ENCODE data around the gene CBLL1. TPM values are rescaled to one million over a fixed set of nuclear protein-coding genes. Genes with fewer than 3 reads are reported as not detected.

Gene CBLL1
- total and polyA plus RNA-seq, 2 donors from 2014 or later: 5.6 to 22.4 TPM

DNA sequence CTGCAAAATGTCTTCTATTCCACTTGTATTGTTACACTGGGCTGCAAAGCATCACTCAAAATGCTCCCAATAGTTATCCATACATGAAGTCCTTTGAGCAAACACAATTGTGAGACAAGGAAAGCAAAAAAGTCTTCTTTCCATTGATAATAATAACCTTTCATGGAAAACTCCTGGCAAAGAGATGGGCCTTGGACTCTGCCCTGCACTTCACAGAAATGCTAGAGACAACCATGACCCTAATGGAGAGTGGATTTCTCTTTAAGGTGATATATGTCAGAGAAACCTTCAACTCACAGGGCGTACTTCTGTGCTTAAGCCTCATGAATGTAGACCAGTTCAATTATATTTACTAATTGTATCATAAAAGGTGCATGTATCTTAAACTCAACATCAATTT, 39.7 kb downstream of the CBLL1 start:
- H3K9me3 ChIP-seq (ENCODE audit: control insufficient read depth in 2 of 3, insufficient read depth in 1 of 3, low read length in 3 of 3): no peaks in the 10 kb centered on the region
- no peaks in the 10 kb centered on the region for H3K27me3 ChIP-seq (ENCODE audit: control insufficient read depth, insufficient read depth, low read length)
- FAIRE-seq (no peak), DNase-seq (no peak)
- no peak for TF ChIP-seq CTCF (IDR thresholded peaks at IDR 0.05; ENCODE audit: borderline replicate concordance, extremely low read depth, insufficient read depth)
- H3K4me3 ChIP-seq (ENCODE audit: low read length in 3 of 3): no peak overlapping the region
- no peak overlapping the region for H3K27ac ChIP-seq (ENCODE audit: low read depth in 2 of 2, low read length in 2 of 2)
- H3K4me1 ChIP-seq (ENCODE audit: control insufficient read depth in 2 of 3, insufficient read depth in 2 of 3, low read depth in 1 of 3, low read length in 3 of 3): no peaks in the 10 kb centered on the region
- H3K9ac ChIP-seq (ENCODE audit: low read length in 3 of 3): no peak overlapping the region
- intact Hi-C loops (cut with DNase I): no loop called here
- no peaks in the 10 kb centered on the region for H3K36me3 ChIP-seq (ENCODE audit: control insufficient read depth in 2 of 3, insufficient read depth in 3 of 3, low read length in 3 of 3)

DNA sequence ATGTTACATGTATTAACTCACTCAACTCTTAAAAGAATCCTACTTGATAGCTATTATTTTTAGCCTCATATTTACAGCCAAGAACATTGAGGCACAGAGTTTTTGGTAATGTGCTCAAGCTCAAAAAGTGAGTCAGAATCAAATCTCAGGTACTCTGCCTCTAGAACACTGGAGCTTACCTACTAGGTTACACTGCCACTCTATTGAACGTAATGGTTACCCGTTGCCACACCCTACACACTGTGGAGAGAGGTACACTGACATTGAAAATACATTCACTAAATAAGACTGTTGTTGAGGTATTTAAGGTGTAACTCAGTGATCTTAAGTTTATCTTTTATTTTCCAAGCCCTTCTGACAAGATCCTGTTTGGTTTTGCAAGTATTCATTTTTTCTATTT, 41.2 kb downstream of the CBLL1 start:
- Histone ChIP-seq H3K36me3 (ENCODE audit: control insufficient read depth in 2 of 3, insufficient read depth in 3 of 3, low read length in 3 of 3) (no peaks in the 10 kb centered on the region), H3K4me3 (ENCODE audit: low read length in 3 of 3) (no peak overlapping the region), H3K4me1 (ENCODE audit: control insufficient read depth in 2 of 3, insufficient read depth in 2 of 3, low read depth in 1 of 3, low read length in 3 of 3) (no peaks in the 10 kb centered on the region), H3K27me3 (ENCODE audit: control insufficient read depth, insufficient read depth, low read length) (no peaks in the 10 kb centered on the region), H3K9me3 (ENCODE audit: control insufficient read depth in 2 of 3, insufficient read depth in 1 of 3, low read length in 3 of 3) (no peaks in the 10 kb centered on the region), H3K27ac (ENCODE audit: low read depth in 2 of 2, low read length in 2 of 2) (no peak overlapping the region), H3K9ac (ENCODE audit: low read length in 3 of 3) (no peak overlapping the region)
- intact Hi-C loops (cut with DNase I): no loop called here
- FAIRE-seq: no peak
- no peak for DNase-seq
- no peak for TF ChIP-seq CTCF (IDR thresholded peaks at IDR 0.05; ENCODE audit: borderline replicate concordance, extremely low read depth, insufficient read depth)

DNA sequence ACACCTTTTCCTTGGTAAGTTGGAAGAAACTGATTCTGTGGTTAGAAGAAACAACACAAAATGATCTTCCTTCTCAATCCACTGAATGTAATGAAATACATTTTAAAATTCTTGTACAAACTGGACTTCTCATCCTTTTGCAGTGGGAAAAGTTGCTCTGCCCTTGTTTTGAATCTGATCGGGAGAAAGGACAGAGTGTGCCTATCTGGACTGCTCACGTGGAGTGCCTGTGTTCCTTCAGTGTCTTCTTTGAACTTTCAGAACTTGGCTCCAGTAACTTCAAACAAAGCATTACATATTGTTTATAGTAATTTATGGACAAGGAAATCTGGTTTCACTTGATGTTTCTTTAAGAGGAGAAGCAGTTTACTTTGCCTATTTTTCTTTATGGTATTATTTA, 42.0 kb downstream of the CBLL1 start:
- no peak overlapping the region for H3K4me3 ChIP-seq (ENCODE audit: low read length in 3 of 3)
- H3K4me1 ChIP-seq (ENCODE audit: control insufficient read depth in 2 of 3, insufficient read depth in 2 of 3, low read depth in 1 of 3, low read length in 3 of 3): no peaks in the 10 kb centered on the region
- H3K36me3 ChIP-seq (ENCODE audit: control insufficient read depth in 2 of 3, insufficient read depth in 3 of 3, low read length in 3 of 3): no peaks in the 10 kb centered on the region
- no peak overlapping the region for H3K9ac ChIP-seq (ENCODE audit: low read length in 3 of 3)
- intact Hi-C loops (cut with DNase I): no loop called here
- no peak for FAIRE-seq
- H3K27me3 ChIP-seq (ENCODE audit: control insufficient read depth, insufficient read depth, low read length): no peaks in the 10 kb centered on the region
- no peak for DNase-seq
- no peak for TF ChIP-seq CTCF (IDR thresholded peaks at IDR 0.05; ENCODE audit: borderline replicate concordance, extremely low read depth, insufficient read depth)
- no peak overlapping the region for H3K27ac ChIP-seq (ENCODE audit: low read depth in 2 of 2, low read length in 2 of 2)
- H3K9me3 ChIP-seq (ENCODE audit: control insufficient read depth in 2 of 3, insufficient read depth in 1 of 3, low read length in 3 of 3): no peaks in the 10 kb centered on the region

GRCh38 chr7:107788216-107788615, 44.3 kb downstream of the CBLL1 start:
- no peaks in the 10 kb centered on the region for H3K9me3 ChIP-seq (ENCODE audit: control insufficient read depth in 2 of 3, insufficient read depth in 1 of 3, low read length in 3 of 3)
- H3K4me1 ChIP-seq (ENCODE audit: control insufficient read depth in 2 of 3, insufficient read depth in 2 of 3, low read depth in 1 of 3, low read length in 3 of 3): no peaks in the 10 kb centered on the region
- H3K36me3 ChIP-seq (ENCODE audit: control insufficient read depth in 2 of 3, insufficient read depth in 3 of 3, low read length in 3 of 3): no peaks in the 10 kb centered on the region
- intact Hi-C loops (cut with DNase I): no loop called here
- FAIRE-seq: no peak
- no peak for TF ChIP-seq CTCF (IDR thresholded peaks at IDR 0.05; ENCODE audit: borderline replicate concordance, extremely low read depth, insufficient read depth)
- no peaks in the 10 kb centered on the region for H3K27me3 ChIP-seq (ENCODE audit: control insufficient read depth, insufficient read depth, low read length)
- no peak overlapping the region for H3K4me3 ChIP-seq (ENCODE audit: low read length in 3 of 3)
- DNase-seq: no peak
- no peak overlapping the region for H3K9ac ChIP-seq (ENCODE audit: low read length in 3 of 3)
- H3K27ac ChIP-seq (ENCODE audit: low read depth in 2 of 2, low read length in 2 of 2): no peak overlapping the region
